Transverse colon (tissue), 3 donors: Measurements from ENCODE around the gene SLC37A1.
"Not testable (repeated sequence)": the region's sequence is repeated elsewhere in the genome, so short reads cannot be mapped to it uniquely, and the experiment has no call there.

Source experiments
- POLR2A ChIP-seq: fragments of 450-650 bp; IDR thresholded peaks from one replicate; pipeline ENCODE4 v1.6.1; 2016; ENCODE audit warnings: antibody characterized with exemption, mild to moderate bottlenecking, moderate library complexity
- TF ChIP-seq, protein P1 (sequence below), 5 experiments: fragments of 200-600 bp in 3 of 5; fragments of 450-650 bp in 2 of 5; sonication (generic) in 3 of 5; IDR thresholded peaks; 1 replicate in 2 of 5; 2 replicates in 3 of 5; pipeline ENCODE4 v1.5.1; 2016 to 2017; ENCODE audit warnings: antibody characterized with exemption in 5 of 5, inconsistent platforms in 3 of 5, mild to moderate bottlenecking in 2 of 5, moderate library complexity in 1 of 5

DNA sequence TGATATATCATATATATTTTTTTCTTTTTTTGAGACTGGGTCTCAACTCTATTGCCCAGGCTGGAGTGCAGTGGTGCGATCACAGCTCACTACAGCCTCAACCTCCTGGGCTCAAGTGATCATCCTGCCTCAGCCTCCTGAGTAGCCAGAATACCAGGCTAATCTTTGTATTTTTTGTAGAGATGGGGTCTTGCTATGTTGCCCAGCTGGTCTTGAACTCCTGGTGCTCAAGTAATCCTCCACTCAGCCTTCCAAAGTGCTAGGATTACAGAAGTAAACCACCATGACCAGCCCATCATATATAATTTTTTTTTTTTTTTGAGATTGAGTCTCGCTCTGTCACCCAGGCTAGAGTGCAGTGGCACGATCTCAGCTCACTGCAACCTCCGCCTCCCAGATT lies 43.9 kb upstream of the SLC37A1 start:
- TF ChIP-seq, protein P1, sequence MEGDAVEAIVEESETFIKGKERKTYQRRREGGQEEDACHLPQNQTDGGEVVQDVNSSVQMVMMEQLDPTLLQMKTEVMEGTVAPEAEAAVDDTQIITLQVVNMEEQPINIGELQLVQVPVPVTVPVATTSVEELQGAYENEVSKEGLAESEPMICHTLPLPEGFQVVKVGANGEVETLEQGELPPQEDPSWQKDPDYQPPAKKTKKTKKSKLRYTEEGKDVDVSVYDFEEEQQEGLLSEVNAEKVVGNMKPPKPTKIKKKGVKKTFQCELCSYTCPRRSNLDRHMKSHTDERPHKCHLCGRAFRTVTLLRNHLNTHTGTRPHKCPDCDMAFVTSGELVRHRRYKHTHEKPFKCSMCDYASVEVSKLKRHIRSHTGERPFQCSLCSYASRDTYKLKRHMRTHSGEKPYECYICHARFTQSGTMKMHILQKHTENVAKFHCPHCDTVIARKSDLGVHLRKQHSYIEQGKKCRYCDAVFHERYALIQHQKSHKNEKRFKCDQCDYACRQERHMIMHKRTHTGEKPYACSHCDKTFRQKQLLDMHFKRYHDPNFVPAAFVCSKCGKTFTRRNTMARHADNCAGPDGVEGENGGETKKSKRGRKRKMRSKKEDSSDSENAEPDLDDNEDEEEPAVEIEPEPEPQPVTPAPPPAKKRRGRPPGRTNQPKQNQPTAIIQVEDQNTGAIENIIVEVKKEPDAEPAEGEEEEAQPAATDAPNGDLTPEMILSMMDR (IDR thresholded peaks at IDR 0.05) = not testable (repeated sequence)
- TF ChIP-seq POLR2A = not testable (repeated sequence)
